ENCODE results near the gene SLC47A2. TPM values are rescaled to one million over a fixed set of nuclear protein-coding genes. Genes with fewer than 3 reads are reported as not detected.

Gene SLC47A2
- total and polyA plus RNA-seq, 2 of the 13 experiments (the other 11 are each of a cell fraction or from before 2014, with no cell fraction given), result 0.04 TPM; not detected in 1

GRCh38 chr17:19678581-19679453 is 37.6 kb downstream of the SLC47A2 start:
- in situ Hi-C loops (cut with HindIII; ENCODE audit: extremely low pct_ligation_motif_present, low pct_unique_long_range_greater_than_20kb) (no loop called here), intact Hi-C loops (cut with micrococcal nuclease; ENCODE audit: unreplicated experiment) (no loop called here)
- DNase-seq (ENCODE audit: low spot score) (no peak), ATAC-seq (peak; percentile 11; the same call in 2 of the 3 replicates), FAIRE-seq (no peak)
- no peak overlapping the region for H3K4me2 ChIP-seq (ENCODE audit: low read depth, low read length)
- no peaks in the 10 kb centered on the region; a peak in 1 of 5 replicates for H3K27me3 ChIP-seq (ENCODE audit: control insufficient read depth in 1 of 2, insufficient read depth in 2 of 2, low read length in 2 of 2)
- H2AFZ ChIP-seq (ENCODE audit: low read length), result no peak overlapping the region
- no peaks in the 10 kb centered on the region for H3K79me2 ChIP-seq (ENCODE audit: insufficient read depth, low read length)
- H3K4me1 ChIP-seq (ENCODE audit: insufficient read depth, low read length), result 0 out of 2 replicates have a peak, but pooled peaks cover 5% of the 10 kb centered on the region
- no peak overlapping the region for H3K4me3 ChIP-seq (replicated peaks in 1 of 3; ENCODE audit: insufficient read depth in 1 of 3, low read depth in 2 of 3, low read length in 3 of 3)
- H4K20me1 ChIP-seq (ENCODE audit: insufficient read depth, low read length), result no peaks in the 10 kb centered on the region
- ChIA-PET CTCF (ENCODE audit: low intra/inter-chr PET ratio, low total read pairs) (no interaction called here), POLR2A (interaction anchor here (0.6 to 3.4 kb wide), 3 partner anchors 30 to 49 kb away, joined by 3 to 12 read pairs (median 4); partner anchors contain the start of gene ALDH3A2)
- peak overlapping the region; percentile 9 for H3K27ac ChIP-seq (ENCODE audit: extremely low read length, insufficient read depth, low read length)
- WGBS (ENCODE audit: low lambda C conversion rate), result 89% methylated on average over 12 of the region's 18 CpGs
- H3K9me3 ChIP-seq (ENCODE audit: low read length), result no peaks in the 10 kb centered on the region
- no peak overlapping the region for H3K9ac ChIP-seq (ENCODE audit: insufficient read depth, low read depth, low read length)
- no TSS peak for BruUV-seq (replicated peaks)
- peaks cover 5 to 32% of the 10 kb centered on the region in 2 experiments for H3K36me3 ChIP-seq (replicated peaks in 1 of 2; ENCODE audit: control insufficient read depth in 1 of 2, insufficient read depth in 2 of 2, low read length in 2 of 2)
- TF ChIP-seq ZNF496 (CRISPR knock-in tag; IDR thresholded peaks at IDR 0.05; ENCODE audit: insufficient replicate concordance) (no peak), ZKSCAN1 (IDR thresholded peaks at IDR 0.05; ENCODE audit: low read length) (no peak), NR2C2 (CRISPR knock-in tag; IDR thresholded peaks at IDR 0.05; ENCODE audit: borderline replicate concordance) (peak; percentile 44; the same call in 1 of the 2 replicates), POLR2AphosphoS5 (IDR thresholded peaks at IDR 0.05; ENCODE audit: low read depth, low read length) (peak; percentile 11; the same call in 1 of the 2 replicates), ZNF687 (CRISPR knock-in tag; IDR thresholded peaks at IDR 0.05) (peak; percentile 23; the same call in 1 of the 2 replicates), ATRX (CRISPR knock-in tag; IDR thresholded peaks at IDR 0.05; ENCODE audit: borderline replicate concordance) (no peak), ZNF235 (CRISPR knock-in tag; IDR thresholded peaks at IDR 0.05; ENCODE audit: borderline replicate concordance) (no peak), POLR2G (IDR thresholded peaks at IDR 0.05; ENCODE audit: low read depth, low read length) (0 out of 2 replicates have a peak, but pooled peaks have one; percentile 6), NFKBIZ (CRISPR knock-in tag; IDR thresholded peaks at IDR 0.05) (no peak), POLR2A (IDR thresholded peaks at IDR 0.05; ENCODE audit: insufficient read depth in 1 of 2, low read depth in 2 of 2, low read length in 2 of 2) (peak in 1 of 2 experiments; percentile 28; a peak in 1 of 4 replicates), ZBTB26 (CRISPR knock-in tag; IDR thresholded peaks at IDR 0.05; ENCODE audit: borderline replicate concordance) (no peak), NCOA5 (CRISPR knock-in tag; IDR thresholded peaks at IDR 0.05) (no peak), ATM (IDR thresholded peaks at IDR 0.05; ENCODE audit: borderline replicate concordance) (no peak), ZNF546 (CRISPR knock-in tag; conservative IDR thresholded peaks at IDR 0.05) (no peak), FOSL2 (CRISPR knock-in tag; IDR thresholded peaks at IDR 0.05) (no peak), ARNTL (CRISPR knock-in tag; IDR thresholded peaks at IDR 0.05) (no peak), HNRNPL (IDR thresholded peaks at IDR 0.05; ENCODE audit: low read depth, low read length) (no peak), ZBTB38 (CRISPR knock-in tag; IDR thresholded peaks at IDR 0.05) (peak; percentile 45; the same call in 1 of the 2 replicates)
- TF ChIP-seq, protein P1, sequence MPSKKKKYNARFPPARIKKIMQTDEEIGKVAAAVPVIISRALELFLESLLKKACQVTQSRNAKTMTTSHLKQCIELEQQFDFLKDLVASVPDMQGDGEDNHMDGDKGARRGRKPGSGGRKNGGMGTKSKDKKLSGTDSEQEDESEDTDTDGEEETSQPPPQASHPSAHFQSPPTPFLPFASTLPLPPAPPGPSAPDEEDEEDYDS (CRISPR knock-in tag; IDR thresholded peaks at IDR 0.05), result no peak
